Progenitor cell of endocrine pancreas (in vitro differentiated cells): ENCODE data around the gene PRTFDC1. TPM values are rescaled to one million over a fixed set of nuclear protein-coding genes. Genes with fewer than 3 reads are reported as not detected.

Experiments used
- DNase-seq: peaks from one replicate; pipeline ENCODE4 v3.0.0; 2021; ENCODE audit warnings: low spot score; ENCODE audit not compliant: unreplicated experiment
- H3K27ac Mint-ChIP-seq: 2 replicates; pipeline ENCODE4 v1.8.0; 2021; ENCODE audit warnings: mild to moderate bottlenecking, moderate library complexity, mixed read lengths
- H3K27me3 Mint-ChIP-seq: 2 replicates; pipeline ENCODE4 v1.8.0; 2021; ENCODE audit warnings: mixed read lengths
- H3K36me3 Mint-ChIP-seq: 2 replicates; pipeline ENCODE4 v1.8.0; 2022; ENCODE audit warnings: mixed read lengths; ENCODE audit not compliant: insufficient read depth
- H3K4me1 Mint-ChIP-seq: 2 replicates; pipeline ENCODE4 v1.8.0; 2021; ENCODE audit warnings: low read depth, mixed read lengths
- H3K4me3 Mint-ChIP-seq: 2 replicates; pipeline ENCODE4 v1.8.0; 2021; ENCODE audit warnings: low read depth, mild to moderate bottlenecking, moderate library complexity, mixed read lengths
- H3K9me3 Mint-ChIP-seq: 2 replicates; pipeline ENCODE4 v1.8.0; 2021; ENCODE audit warnings: low read depth, mixed read lengths
- CTCF ChIP-seq: fragments of 200-600 bp; sonication (generic); IDR thresholded peaks from one replicate; pipeline ENCODE4 v1.5.0; 2021; ENCODE audit warnings: antibody characterized with exemption, mild to moderate bottlenecking; ENCODE audit not compliant: unreplicated experiment
- total RNA-seq: library from RNA; stranded (reverse); gene quantifications from 2 replicates; pipeline ENCODE4 v1.2.1, GENCODE V29; 2021

PRTFDC1 gene
- total RNA-seq, 1 donor from 2014 or later, result 35.4 TPM

DNA sequence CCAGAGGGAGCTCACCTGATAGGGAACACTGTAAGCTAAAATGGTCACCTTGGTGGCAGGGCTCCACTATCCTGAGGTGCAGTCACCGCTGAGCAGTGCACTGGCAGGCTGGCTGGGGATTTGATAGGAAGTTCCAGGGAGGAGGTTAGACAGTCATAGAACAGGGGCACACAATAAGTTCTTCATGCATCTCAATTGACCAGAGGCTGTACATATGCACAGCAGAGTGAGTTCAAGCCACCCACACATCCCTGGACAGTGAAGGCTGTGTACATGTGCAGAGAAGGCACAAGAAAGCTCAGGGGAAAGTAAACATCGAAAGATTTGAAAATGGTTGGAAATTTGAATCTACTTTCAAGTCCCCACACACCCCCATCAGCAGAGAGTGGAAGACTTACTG, 13.9 kb downstream of the PRTFDC1 start:
- no peaks in the 10 kb centered on the region for H3K27me3 Mint-ChIP-seq
- H3K36me3 Mint-ChIP-seq, result peaks cover 31% of the 10 kb centered on the region
- no peak overlapping the region for H3K27ac Mint-ChIP-seq
- no peak overlapping the region for H3K4me3 Mint-ChIP-seq
- H3K4me1 Mint-ChIP-seq, result peaks cover 5% of the 10 kb centered on the region
- no peak for TF ChIP-seq CTCF
- DNase-seq, result no peak
- no peaks in the 10 kb centered on the region for H3K9me3 Mint-ChIP-seq

DNA sequence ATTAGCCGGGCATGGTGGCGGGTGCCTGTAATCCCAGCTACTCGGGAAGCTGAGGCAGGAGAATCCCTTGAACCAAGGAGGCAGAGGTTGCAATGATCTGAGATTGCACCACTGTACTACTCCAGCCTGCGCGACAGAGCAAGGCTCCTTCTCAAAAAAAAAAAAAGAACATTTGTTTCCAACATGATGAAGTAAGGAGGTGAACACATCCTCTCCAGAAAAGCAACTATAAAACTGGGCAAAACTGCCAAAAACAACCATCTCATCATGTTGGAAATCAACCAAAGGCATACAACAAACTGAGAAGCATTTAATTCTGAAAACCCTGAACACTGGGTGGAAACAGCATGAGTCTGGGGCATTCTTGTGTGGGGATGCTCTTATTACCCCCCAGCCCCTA, 14.3 kb downstream of the PRTFDC1 start:
- Mint-ChIP-seq H3K27me3 (no peaks in the 10 kb centered on the region), H3K36me3 (peaks cover 31% of the 10 kb centered on the region), H3K9me3 (no peaks in the 10 kb centered on the region), H3K27ac (no peak overlapping the region), H3K4me1 (peaks cover 5% of the 10 kb centered on the region), H3K4me3 (no peak overlapping the region)
- no peak for TF ChIP-seq CTCF
- DNase-seq, result no peak

DNA sequence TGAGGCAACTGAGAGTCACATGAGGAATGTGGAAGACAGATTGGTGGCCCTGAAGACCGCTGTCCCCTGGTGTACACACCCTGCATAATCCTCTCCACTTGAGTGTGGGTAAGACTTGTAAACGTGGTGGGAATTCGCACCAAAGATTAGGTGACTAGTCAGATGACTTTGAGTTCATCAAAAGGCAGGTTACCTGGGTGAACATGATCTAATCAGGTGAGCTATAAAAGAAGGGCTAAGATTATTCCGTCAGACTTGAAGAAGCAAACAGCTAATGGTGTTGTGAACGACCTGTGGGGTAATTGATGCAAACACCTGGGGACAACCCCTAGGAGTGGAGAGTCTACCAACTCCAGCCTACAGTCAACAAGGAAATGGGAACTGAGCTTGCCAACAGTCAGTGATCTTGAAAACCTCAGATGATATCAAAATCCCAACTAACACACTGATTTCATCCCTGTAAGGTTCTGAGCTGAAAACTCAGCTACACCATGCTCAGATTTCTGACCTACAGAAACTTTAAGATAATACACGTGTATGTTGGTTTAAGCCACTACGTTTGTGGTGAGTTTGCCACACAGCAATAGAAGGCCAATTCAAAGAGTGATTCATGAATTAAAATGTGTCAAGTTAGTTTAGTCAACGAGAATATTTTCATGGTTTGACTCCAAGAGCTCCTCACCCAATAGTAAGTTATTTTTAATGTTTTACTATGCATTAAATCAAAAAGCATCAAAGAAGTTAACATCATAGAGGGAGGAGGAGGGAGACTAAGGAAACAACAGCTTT, 16.7 kb downstream of the PRTFDC1 start:
- peaks cover 32% of the 10 kb centered on the region for H3K36me3 Mint-ChIP-seq
- H3K27me3 Mint-ChIP-seq, result no peaks in the 10 kb centered on the region
- DNase-seq, result no peak
- H3K4me3 Mint-ChIP-seq, result no peak overlapping the region
- no peaks in the 10 kb centered on the region for H3K9me3 Mint-ChIP-seq
- no peak for TF ChIP-seq CTCF
- H3K27ac Mint-ChIP-seq, result no peak overlapping the region
- peaks cover 5% of the 10 kb centered on the region for H3K4me1 Mint-ChIP-seq

GRCh38 chr10:24931236-24931635, 21.2 kb downstream of the PRTFDC1 start:
- Mint-ChIP-seq H3K36me3 (peaks cover 24% of the 10 kb centered on the region), H3K9me3 (no peaks in the 10 kb centered on the region), H3K4me1 (peaks cover 6% of the 10 kb centered on the region), H3K27me3 (no peaks in the 10 kb centered on the region), H3K27ac (no peak overlapping the region), H3K4me3 (no peak overlapping the region)
- TF ChIP-seq CTCF, result no peak
- no peak for DNase-seq

- peaks cover 5% of the 10 kb centered on the region for H3K9me3 Mint-ChIP-seq
- H3K27me3 Mint-ChIP-seq, result no peaks in the 10 kb centered on the region
- H3K4me1 Mint-ChIP-seq, result peaks cover 6% of the 10 kb centered on the region
- H3K4me3 Mint-ChIP-seq, result no peak overlapping the region
- DNase-seq, result no peak
- H3K27ac Mint-ChIP-seq, result no peak overlapping the region
- H3K36me3 Mint-ChIP-seq, result peaks cover 26% of the 10 kb centered on the region
- no peak for TF ChIP-seq CTCF
Measured at GRCh38 chr10:24930427-24930826, 22.0 kb downstream of the PRTFDC1 start.
